Uterus (tissue), 2 donors: ENCODE results near the gene MYOZ2.

ENCODE experiments used
- POLR2A ChIP-seq, 2 donors: fragments of 450-650 bp; IDR thresholded peaks; one replicate each; pipeline ENCODE4 v1.6.1; 2016; ENCODE audit warnings: antibody characterized with exemption in 2 of 2, mild to moderate bottlenecking in 1 of 2, moderate library complexity in 1 of 2
- TF ChIP-seq, protein P1 (sequence below), 4 experiments: fragments of 200-600 bp in 2 of 4; fragments of 450-650 bp in 2 of 4; sonication (generic) in 2 of 4; IDR thresholded peaks; one replicate each; pipeline ENCODE4 v1.5.1; 2016 to 2019; ENCODE audit warnings: antibody characterized with exemption in 4 of 4, mild to moderate bottlenecking in 2 of 4, moderate library complexity in 1 of 4

DNA sequence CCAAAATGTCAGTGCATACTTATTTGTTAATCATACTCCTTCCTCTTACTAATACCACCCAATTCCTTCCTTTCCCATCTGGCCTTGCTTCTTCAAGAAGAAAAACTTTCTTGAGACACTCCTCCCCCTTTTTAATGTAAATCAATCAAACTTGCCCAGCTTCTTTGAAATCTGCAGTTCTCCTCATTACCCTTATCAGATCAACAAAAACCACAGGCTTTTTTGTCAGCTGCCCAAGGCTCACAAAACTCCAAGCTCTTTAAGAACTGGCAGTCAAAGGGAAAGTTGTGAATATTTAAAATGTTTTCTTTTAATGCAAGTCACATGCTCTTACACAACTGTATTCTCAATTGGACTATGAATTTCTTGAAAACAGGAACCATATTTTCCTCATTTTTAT, 11.3 kb upstream of the MYOZ2 start:
- TF ChIP-seq, protein P1, sequence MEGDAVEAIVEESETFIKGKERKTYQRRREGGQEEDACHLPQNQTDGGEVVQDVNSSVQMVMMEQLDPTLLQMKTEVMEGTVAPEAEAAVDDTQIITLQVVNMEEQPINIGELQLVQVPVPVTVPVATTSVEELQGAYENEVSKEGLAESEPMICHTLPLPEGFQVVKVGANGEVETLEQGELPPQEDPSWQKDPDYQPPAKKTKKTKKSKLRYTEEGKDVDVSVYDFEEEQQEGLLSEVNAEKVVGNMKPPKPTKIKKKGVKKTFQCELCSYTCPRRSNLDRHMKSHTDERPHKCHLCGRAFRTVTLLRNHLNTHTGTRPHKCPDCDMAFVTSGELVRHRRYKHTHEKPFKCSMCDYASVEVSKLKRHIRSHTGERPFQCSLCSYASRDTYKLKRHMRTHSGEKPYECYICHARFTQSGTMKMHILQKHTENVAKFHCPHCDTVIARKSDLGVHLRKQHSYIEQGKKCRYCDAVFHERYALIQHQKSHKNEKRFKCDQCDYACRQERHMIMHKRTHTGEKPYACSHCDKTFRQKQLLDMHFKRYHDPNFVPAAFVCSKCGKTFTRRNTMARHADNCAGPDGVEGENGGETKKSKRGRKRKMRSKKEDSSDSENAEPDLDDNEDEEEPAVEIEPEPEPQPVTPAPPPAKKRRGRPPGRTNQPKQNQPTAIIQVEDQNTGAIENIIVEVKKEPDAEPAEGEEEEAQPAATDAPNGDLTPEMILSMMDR (IDR thresholded peaks at IDR 0.05): no peak
- no peak for TF ChIP-seq POLR2A (IDR thresholded peaks at IDR 0.05)
